ENCODE results near the gene SCD5.

SCD5 gene

DNA sequence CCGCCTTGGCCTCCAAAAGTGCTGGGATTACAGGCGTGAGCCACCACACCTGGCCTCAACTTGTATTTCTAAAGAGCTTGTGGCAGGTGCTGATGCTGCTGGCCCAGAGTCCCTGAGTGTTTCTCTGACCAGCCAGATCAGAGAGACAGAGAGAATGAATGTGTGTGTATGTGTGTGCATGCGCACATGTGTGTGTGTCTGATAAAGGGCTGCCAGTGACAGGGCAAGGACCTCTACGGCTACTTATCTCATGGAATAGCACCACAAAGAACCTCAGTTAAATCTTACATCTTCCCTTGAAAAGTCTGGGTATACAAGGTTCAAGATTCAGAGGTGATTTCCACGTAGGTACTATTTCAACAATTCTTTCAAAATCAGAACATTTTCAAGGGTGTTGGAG is 86.0 kb downstream of the SCD5 start:
- Histone ChIP-seq H3K9me2 (replicated peaks; ENCODE audit: insufficient read depth, low read length) (no peaks in the 10 kb centered on the region), H3K79me2 (ENCODE audit: low read length) (no peaks in the 10 kb centered on the region), H3F3A (ENCODE audit: insufficient read depth, low read length) (no peaks in the 10 kb centered on the region), H3K4me1 (ENCODE audit: low read length) (no peaks in the 10 kb centered on the region), H3K4me2 (ENCODE audit: low read depth, low read length) (no peak overlapping the region), H3K4me3 (ENCODE audit: low read length) (no peak overlapping the region), H3K27me3 (replicated peaks; ENCODE audit: insufficient read depth, low read length) (no peaks in the 10 kb centered on the region), H3K9ac (ENCODE audit: low read length) (no peak overlapping the region), H3K27ac (ENCODE audit: low read length) (no peak overlapping the region), H2AFZ (ENCODE audit: low read length) (no peak overlapping the region), H3K36me3 (replicated peaks; ENCODE audit: insufficient read depth, low read length) (no peaks in the 10 kb centered on the region), H3K9me3 (replicated peaks; ENCODE audit: insufficient read depth, low read length) (no peaks in the 10 kb centered on the region), H4K20me1 (ENCODE audit: insufficient read depth, low read length) (no peaks in the 10 kb centered on the region)
- no peak for DNase-seq
- TF ChIP-seq CTCF (IDR thresholded peaks at IDR 0.05; ENCODE audit: low read length) (no peak), EZH2phosphoT487 (IDR thresholded peaks at IDR 0.05; ENCODE audit: low read length) (no peak), EZH2 (optimal IDR thresholded peaks at IDR 0.05; ENCODE audit: low read depth, low read length) (no peak)

- no peaks in the 10 kb centered on the region for H3K79me2 ChIP-seq (ENCODE audit: low read length)
- no peak overlapping the region for H3K4me2 ChIP-seq (ENCODE audit: low read depth, low read length)
- no peaks in the 10 kb centered on the region for H3F3A ChIP-seq (ENCODE audit: insufficient read depth, low read length)
- no peaks in the 10 kb centered on the region for H3K27me3 ChIP-seq (replicated peaks; ENCODE audit: insufficient read depth, low read length)
- no peaks in the 10 kb centered on the region for H3K9me3 ChIP-seq (replicated peaks; ENCODE audit: insufficient read depth, low read length)
- H3K4me1 ChIP-seq (ENCODE audit: low read length), result no peaks in the 10 kb centered on the region
- no peaks in the 10 kb centered on the region for H3K36me3 ChIP-seq (replicated peaks; ENCODE audit: insufficient read depth, low read length)
- no peak overlapping the region for H3K4me3 ChIP-seq (ENCODE audit: low read length)
- no peak for TF ChIP-seq CTCF (IDR thresholded peaks at IDR 0.05; ENCODE audit: low read length)
- no peak for TF ChIP-seq EZH2 (optimal IDR thresholded peaks at IDR 0.05; ENCODE audit: low read depth, low read length)
- TF ChIP-seq EZH2phosphoT487 (IDR thresholded peaks at IDR 0.05; ENCODE audit: low read length), result no peak
- DNase-seq, result no peak
- no peak overlapping the region for H2AFZ ChIP-seq (ENCODE audit: low read length)
- H4K20me1 ChIP-seq (ENCODE audit: insufficient read depth, low read length), result no peaks in the 10 kb centered on the region
- H3K9me2 ChIP-seq (replicated peaks; ENCODE audit: insufficient read depth, low read length), result no peaks in the 10 kb centered on the region
- no peak overlapping the region for H3K27ac ChIP-seq (ENCODE audit: low read length)
- H3K9ac ChIP-seq (ENCODE audit: low read length), result no peak overlapping the region
Observed at GRCh38 chr4:82711158-82711785, 87.3 kb downstream of the SCD5 start.

DNA sequence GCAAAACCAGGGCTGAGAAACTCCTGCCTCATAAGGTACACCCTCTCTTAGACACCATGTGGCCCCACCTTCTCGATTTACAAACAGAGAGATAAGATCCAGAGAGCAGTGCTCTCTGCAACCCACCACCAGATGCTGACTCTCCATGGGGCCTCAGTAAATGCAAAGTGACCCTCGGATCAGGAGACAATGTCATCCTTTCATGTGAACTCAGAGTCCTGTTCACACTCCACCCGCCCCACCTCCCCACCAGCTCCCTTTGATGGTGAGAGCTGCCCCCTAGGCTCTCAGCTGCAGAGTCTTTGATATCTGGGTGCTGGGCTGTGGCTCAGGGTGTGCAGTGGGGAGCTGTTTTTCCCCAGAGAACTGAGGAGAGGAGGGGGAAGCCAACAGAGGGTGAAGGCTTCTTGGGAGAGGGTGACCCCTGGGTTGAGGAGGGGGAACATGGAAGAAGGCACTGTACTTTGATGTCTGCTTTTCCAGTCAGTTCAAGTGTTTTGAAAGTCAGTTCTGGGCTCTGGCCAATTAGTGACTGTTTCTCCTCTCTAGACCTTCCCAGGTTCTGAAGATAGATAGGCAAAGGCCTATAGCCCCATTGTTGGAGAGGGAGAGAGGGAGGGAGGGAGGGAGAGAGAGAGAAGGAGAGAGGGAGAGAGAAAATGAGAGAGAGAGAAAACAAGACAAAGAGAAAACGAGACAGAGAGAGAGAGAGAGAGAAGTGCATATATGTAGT is 88.2 kb downstream of the SCD5 start:
- no peaks in the 10 kb centered on the region for H3K79me2 ChIP-seq (ENCODE audit: low read length)
- no peaks in the 10 kb centered on the region for H3K9me3 ChIP-seq (replicated peaks; ENCODE audit: insufficient read depth, low read length)
- no peaks in the 10 kb centered on the region for H4K20me1 ChIP-seq (ENCODE audit: insufficient read depth, low read length)
- H3K27me3 ChIP-seq (replicated peaks; ENCODE audit: insufficient read depth, low read length), result no peaks in the 10 kb centered on the region
- DNase-seq, result no peak
- TF ChIP-seq EZH2 (optimal IDR thresholded peaks at IDR 0.05; ENCODE audit: low read depth, low read length) (no peak), CTCF (IDR thresholded peaks at IDR 0.05; ENCODE audit: low read length) (no peak), EZH2phosphoT487 (IDR thresholded peaks at IDR 0.05; ENCODE audit: low read length) (no peak)
- H3F3A ChIP-seq (ENCODE audit: insufficient read depth, low read length), result no peaks in the 10 kb centered on the region
- no peak overlapping the region for H3K4me3 ChIP-seq (ENCODE audit: low read length)
- no peak overlapping the region for H2AFZ ChIP-seq (ENCODE audit: low read length)
- no peak overlapping the region for H3K4me2 ChIP-seq (ENCODE audit: low read depth, low read length)
- no peak overlapping the region for H3K9ac ChIP-seq (ENCODE audit: low read length)
- no peaks in the 10 kb centered on the region for H3K4me1 ChIP-seq (ENCODE audit: low read length)
- H3K27ac ChIP-seq (ENCODE audit: low read length), result no peak overlapping the region
- no peaks in the 10 kb centered on the region for H3K9me2 ChIP-seq (replicated peaks; ENCODE audit: insufficient read depth, low read length)
- H3K36me3 ChIP-seq (replicated peaks; ENCODE audit: insufficient read depth, low read length), result no peaks in the 10 kb centered on the region
